Naive B cell (primary cell): ENCODE results near the gene LRRIQ3. TPM values are rescaled to one million over a fixed set of nuclear protein-coding genes. Genes with fewer than 3 reads are reported as not detected.
A peak's percentile ranks its signal among the peaks of the same experiment; 100 is the strongest.

Source experiments
- ATAC-seq, 2 donors: fragments of 150-1000 bp; cut with Tn5 transposase; 2 replicates each; pipeline ENCODE4 v1.10.0; 2021; ENCODE audit warnings: low read depth in 2 of 2, mild to moderate bottlenecking in 2 of 2, moderate library complexity in 2 of 2
- DNase-seq: peaks from one replicate; pipeline ENCODE4 v3.0.0; 2022
- H3K27ac Mint-ChIP-seq, 6 donors: one replicate each; pipeline ENCODE4 v1.8.0; 2020 to 2022; ENCODE audit warnings: mild to moderate bottlenecking in 6 of 6, mixed read lengths in 6 of 6, moderate library complexity in 5 of 6, inconsistent platforms in 2 of 6
- H3K27me3 Mint-ChIP-seq, 3 donors: one replicate each; pipeline ENCODE4 v1.8.0; 2021 to 2022; ENCODE audit warnings: mixed read lengths in 3 of 3, mild to moderate bottlenecking in 1 of 3
- H3K36me3 Mint-ChIP-seq, 2 donors: one replicate each; pipeline ENCODE4 v1.8.0; 2020 to 2022; ENCODE audit warnings: mixed read lengths in 2 of 2, inconsistent platforms in 1 of 2, mild to moderate bottlenecking in 1 of 2
- H3K4me1 Mint-ChIP-seq, 3 donors: one replicate each; pipeline ENCODE4 v1.8.0; 2020 to 2022; ENCODE audit warnings: mixed read lengths in 3 of 3, inconsistent platforms in 1 of 3, mild to moderate bottlenecking in 1 of 3, moderate library complexity in 1 of 3
- H3K4me3 Mint-ChIP-seq, 8 donors: one replicate each; pipeline ENCODE4 v1.8.0; 2020 to 2022; ENCODE audit warnings: mild to moderate bottlenecking in 8 of 8, mixed read lengths in 8 of 8, moderate library complexity in 8 of 8, inconsistent platforms in 2 of 8
- H3K9me3 Mint-ChIP-seq, 7 donors: one replicate each; pipeline ENCODE4 v1.8.0; 2020 to 2022; ENCODE audit warnings: mixed read lengths in 7 of 7, mild to moderate bottlenecking in 5 of 7, inconsistent platforms in 2 of 7, moderate library complexity in 1 of 7
- polyA plus RNA-seq, 6 donors: library from polyadenylated mRNA; unstranded; fragments of 300-500 nt; fragmentation: Illumina TruSeq; gene quantifications; one replicate each; pipeline ENCODE4 v1.2.3, GENCODE V29; 2021; ENCODE audit warnings: low read depth in 6 of 6

Gene LRRIQ3
- polyA plus RNA-seq, 6 donors from 2014 or later: 2.2 to 9.9 (median 2.9) TPM

- H3K4me3 Mint-ChIP-seq: no peak overlapping the region
- no peak for ATAC-seq
Measured at GRCh38 chr1:74057719-74058118, 140.3 kb downstream of the LRRIQ3 start.

GRCh38 chr1:74053407-74053806 lies 144.6 kb downstream of the LRRIQ3 start:
- H3K36me3 Mint-ChIP-seq: no peaks in the 10 kb centered on the region
- no peak overlapping the region for H3K27ac Mint-ChIP-seq
- no peak for ATAC-seq
- H3K27me3 Mint-ChIP-seq: no peaks in the 10 kb centered on the region
- H3K4me1 Mint-ChIP-seq: no peaks in the 10 kb centered on the region
- H3K9me3 Mint-ChIP-seq: peaks cover 0 to 3% (median 0%) of the 10 kb centered on the region in 7 donors
- no peak overlapping the region for H3K4me3 Mint-ChIP-seq
- DNase-seq: no peak

More at GRCh38 chr1:74057719-74058118, 140.3 kb downstream of the LRRIQ3 start:
- H3K36me3 Mint-ChIP-seq: no peaks in the 10 kb centered on the region
- no peaks in the 10 kb centered on the region for H3K4me1 Mint-ChIP-seq
- H3K27ac Mint-ChIP-seq: no peak overlapping the region
- H3K27me3 Mint-ChIP-seq: no peaks in the 10 kb centered on the region
- no peak for DNase-seq
- peaks cover 3 to 11% (median 9%) of the 10 kb centered on the region in 7 donors for H3K9me3 Mint-ChIP-seq

GRCh38 chr1:74050386-74050785 lies 147.6 kb downstream of the LRRIQ3 start:
- ATAC-seq: no peak
- DNase-seq: no peak
- Mint-ChIP-seq H3K9me3 (peaks cover 4 to 18% (median 5%) of the 10 kb centered on the region in 7 donors), H3K27ac (no peak overlapping the region), H3K4me1 (no peaks in the 10 kb centered on the region), H3K27me3 (no peaks in the 10 kb centered on the region), H3K36me3 (no peaks in the 10 kb centered on the region), H3K4me3 (no peak overlapping the region)

- Mint-ChIP-seq H3K27ac (no peak overlapping the region), H3K27me3 (no peaks in the 10 kb centered on the region), H3K36me3 (no peaks in the 10 kb centered on the region), H3K4me1 (no peaks in the 10 kb centered on the region), H3K4me3 (no peak overlapping the region), H3K9me3 (peaks cover 0 to 20% (median 8%) of the 10 kb centered on the region in 7 donors)
- ATAC-seq (no peak), DNase-seq (no peak)
Measured at GRCh38 chr1:74038042-74038441, 159.9 kb downstream of the LRRIQ3 start.

GRCh38 chr1:74012583-74012982 lies 185.4 kb downstream of the LRRIQ3 start:
- Mint-ChIP-seq H3K9me3 (peaks cover 0 to 4% (median 0%) of the 10 kb centered on the region in 7 donors), H3K36me3 (no peaks in the 10 kb centered on the region), H3K27ac (no peak overlapping the region), H3K4me1 (peaks cover 0 to 7% (median 4%) of the 10 kb centered on the region in 3 donors), H3K27me3 (peaks cover 0 to 9% (median 0%) of the 10 kb centered on the region in 3 donors), H3K4me3 (no peak overlapping the region)
- DNase-seq (no peak), ATAC-seq (no peak)

GRCh38 chr1:74011736-74012135 lies 186.2 kb downstream of the LRRIQ3 start:
- H3K4me1 Mint-ChIP-seq: peaks cover 0 to 7% (median 4%) of the 10 kb centered on the region in 3 donors
- no peak overlapping the region for H3K27ac Mint-ChIP-seq
- no peaks in the 10 kb centered on the region for H3K36me3 Mint-ChIP-seq
- no peak for ATAC-seq
- peak overlapping the region in 1 of 8 donors; percentile 22 for H3K4me3 Mint-ChIP-seq
- H3K27me3 Mint-ChIP-seq: peaks cover 0 to 9% (median 0%) of the 10 kb centered on the region in 3 donors
- H3K9me3 Mint-ChIP-seq: peaks cover 0 to 4% (median 0%) of the 10 kb centered on the region in 7 donors
- DNase-seq: no peak

GRCh38 chr1:74010206-74010605 lies 187.8 kb downstream of the LRRIQ3 start:
- Mint-ChIP-seq H3K4me3 (peak overlapping the region in 2 of 8 donors; percentile 9 to 10), H3K36me3 (no peaks in the 10 kb centered on the region), H3K4me1 (peaks cover 0 to 7% (median 4%) of the 10 kb centered on the region in 3 donors), H3K27ac (no peak overlapping the region), H3K9me3 (peaks cover 0 to 2% (median 0%) of the 10 kb centered on the region in 7 donors), H3K27me3 (peaks cover 0 to 9% (median 0%) of the 10 kb centered on the region in 3 donors)
- ATAC-seq: no peak
- no peak for DNase-seq

- DNase-seq: no peak
- ATAC-seq: no peak
- H3K9me3 Mint-ChIP-seq: no peaks in the 10 kb centered on the region
- H3K4me3 Mint-ChIP-seq: no peak overlapping the region
- peaks cover 0 to 2% (median 0%) of the 10 kb centered on the region in 3 donors for H3K27me3 Mint-ChIP-seq
- no peak overlapping the region for H3K27ac Mint-ChIP-seq
- H3K36me3 Mint-ChIP-seq: no peaks in the 10 kb centered on the region
- peaks cover 0 to 6% (median 4%) of the 10 kb centered on the region in 3 donors for H3K4me1 Mint-ChIP-seq
Measured at GRCh38 chr1:74005533-74005932, 192.4 kb downstream of the LRRIQ3 start.

GRCh38 chr1:74003806-74004205 lies 194.2 kb downstream of the LRRIQ3 start:
- Mint-ChIP-seq H3K4me3 (no peak overlapping the region), H3K27ac (no peak overlapping the region), H3K27me3 (no peaks in the 10 kb centered on the region), H3K4me1 (no peaks in the 10 kb centered on the region), H3K36me3 (no peaks in the 10 kb centered on the region), H3K9me3 (no peaks in the 10 kb centered on the region)
- DNase-seq: no peak
- no peak for ATAC-seq

- Mint-ChIP-seq H3K4me1 (no peaks in the 10 kb centered on the region), H3K36me3 (no peaks in the 10 kb centered on the region), H3K4me3 (no peak overlapping the region), H3K27ac (no peak overlapping the region), H3K27me3 (peaks cover 0 to 3% (median 0%) of the 10 kb centered on the region in 3 donors), H3K9me3 (no peaks in the 10 kb centered on the region)
- DNase-seq (no peak), ATAC-seq (no peak)
Measured at GRCh38 chr1:73998348-73998959, 199.5 kb downstream of the LRRIQ3 start.

- Mint-ChIP-seq H3K4me1 (no peaks in the 10 kb centered on the region), H3K36me3 (no peaks in the 10 kb centered on the region), H3K9me3 (peaks cover 0 to 6% (median 2%) of the 10 kb centered on the region in 7 donors), H3K27me3 (no peaks in the 10 kb centered on the region), H3K27ac (no peak overlapping the region), H3K4me3 (no peak overlapping the region)
- ATAC-seq (no peak), DNase-seq (no peak)
Measured at GRCh38 chr1:73980324-73981040, 217.5 kb downstream of the LRRIQ3 start.

GRCh38 chr1:73979684-73980083 lies 218.3 kb downstream of the LRRIQ3 start:
- Mint-ChIP-seq H3K9me3 (peaks cover 0 to 6% (median 2%) of the 10 kb centered on the region in 7 donors), H3K4me1 (no peaks in the 10 kb centered on the region), H3K27ac (no peak overlapping the region), H3K4me3 (no peak overlapping the region), H3K36me3 (no peaks in the 10 kb centered on the region), H3K27me3 (no peaks in the 10 kb centered on the region)
- ATAC-seq: no peak
- DNase-seq: no peak

GRCh38 chr1:73978964-73979363 lies 219.0 kb downstream of the LRRIQ3 start:
- Mint-ChIP-seq H3K36me3 (no peaks in the 10 kb centered on the region), H3K27ac (no peak overlapping the region), H3K4me1 (no peaks in the 10 kb centered on the region), H3K27me3 (no peaks in the 10 kb centered on the region), H3K9me3 (peaks cover 0 to 5% (median 4%) of the 10 kb centered on the region in 7 donors), H3K4me3 (no peak overlapping the region)
- DNase-seq (no peak), ATAC-seq (no peak)
